Measurements from ENCODE around the gene SIX6. TPM values are rescaled to one million over a fixed set of nuclear protein-coding genes. Genes with fewer than 3 reads are reported as not detected.

Gene SIX6
- total RNA-seq, 1 donor from 2014 or later: not detected

DNA sequence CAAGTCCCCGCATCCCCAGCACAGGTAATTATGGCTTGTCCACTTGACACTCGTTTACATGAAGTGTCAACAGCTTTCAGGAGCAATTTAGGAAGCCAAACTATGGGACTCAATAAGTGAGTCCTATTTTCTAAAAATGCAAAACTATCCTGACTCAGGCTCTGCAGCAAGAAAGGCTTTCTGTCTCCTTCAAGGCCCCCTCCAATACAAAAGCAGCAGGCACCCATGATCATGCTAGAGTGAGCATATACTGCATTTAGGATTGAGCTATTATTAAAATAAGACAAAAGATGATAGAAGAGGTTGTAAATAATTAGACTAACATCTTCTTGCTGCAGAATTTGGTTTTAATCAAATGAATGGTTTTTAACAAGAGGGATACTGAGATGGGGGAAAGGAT, 3.2 kb downstream of the SIX6 start:
- Histone ChIP-seq H3K9me3 (ENCODE audit: control insufficient read depth in 3 of 3, low read length in 3 of 3) (peaks cover 0 to 3% (median 0%) of the 10 kb centered on the region in 3 donors), H3K27me3 (ENCODE audit: control insufficient read depth in 3 of 3, insufficient read depth in 3 of 3, low read length in 3 of 3) (peaks cover 40 to 52% (median 43%) of the 10 kb centered on the region in 3 donors), H3K36me3 (ENCODE audit: control insufficient read depth in 3 of 3, insufficient read depth in 3 of 3, low read length in 3 of 3) (no peaks in the 10 kb centered on the region), H3K9ac (ENCODE audit: low read depth in 1 of 3, low read length in 3 of 3) (no peak overlapping the region), H3K4me1 (ENCODE audit: control insufficient read depth in 3 of 3, insufficient read depth in 3 of 3, low read length in 3 of 3) (peaks cover 2 to 11% (median 11%) of the 10 kb centered on the region in 3 donors), H3K4me3 (ENCODE audit: low read length in 3 of 3) (no peak overlapping the region), H3K27ac (ENCODE audit: low read depth, low read length) (no peak overlapping the region)

GRCh38 chr14:60512973-60513571, 4.1 kb downstream of the SIX6 start:
- no peak overlapping the region for H3K27ac ChIP-seq (ENCODE audit: low read depth, low read length)
- peaks cover 0 to 3% (median 0%) of the 10 kb centered on the region in 3 donors for H3K9me3 ChIP-seq (ENCODE audit: control insufficient read depth in 3 of 3, low read length in 3 of 3)
- peaks cover 2 to 11% (median 11%) of the 10 kb centered on the region in 3 donors for H3K4me1 ChIP-seq (ENCODE audit: control insufficient read depth in 3 of 3, insufficient read depth in 3 of 3, low read length in 3 of 3)
- H3K4me3 ChIP-seq (ENCODE audit: low read length in 3 of 3): no peak overlapping the region
- H3K9ac ChIP-seq (ENCODE audit: low read depth in 1 of 3, low read length in 3 of 3): no peak overlapping the region
- no peaks in the 10 kb centered on the region for H3K36me3 ChIP-seq (ENCODE audit: control insufficient read depth in 3 of 3, insufficient read depth in 3 of 3, low read length in 3 of 3)
- peaks cover 35 to 47% (median 37%) of the 10 kb centered on the region in 3 donors for H3K27me3 ChIP-seq (ENCODE audit: control insufficient read depth in 3 of 3, insufficient read depth in 3 of 3, low read length in 3 of 3)

GRCh38 chr14:60514378-60514740, 5.4 kb downstream of the SIX6 start:
- peaks cover 0 to 10% (median 6%) of the 10 kb centered on the region in 3 donors for H3K4me1 ChIP-seq (ENCODE audit: control insufficient read depth in 3 of 3, insufficient read depth in 3 of 3, low read length in 3 of 3)
- peak overlapping the region; percentile 44 for H3K27ac ChIP-seq (ENCODE audit: low read depth, low read length)
- H3K27me3 ChIP-seq (ENCODE audit: control insufficient read depth in 3 of 3, insufficient read depth in 3 of 3, low read length in 3 of 3): peaks cover 26 to 35% (median 28%) of the 10 kb centered on the region in 3 donors
- H3K9me3 ChIP-seq (ENCODE audit: control insufficient read depth in 3 of 3, low read length in 3 of 3): peaks cover 0 to 3% (median 0%) of the 10 kb centered on the region in 3 donors
- no peaks in the 10 kb centered on the region for H3K36me3 ChIP-seq (ENCODE audit: control insufficient read depth in 3 of 3, insufficient read depth in 3 of 3, low read length in 3 of 3)
- H3K4me3 ChIP-seq (ENCODE audit: low read length in 3 of 3): peak overlapping the region; percentile 59 to 67 (median 66)
- peak overlapping the region; percentile 53 to 73 (median 54) for H3K9ac ChIP-seq (ENCODE audit: low read depth in 1 of 3, low read length in 3 of 3)

DNA sequence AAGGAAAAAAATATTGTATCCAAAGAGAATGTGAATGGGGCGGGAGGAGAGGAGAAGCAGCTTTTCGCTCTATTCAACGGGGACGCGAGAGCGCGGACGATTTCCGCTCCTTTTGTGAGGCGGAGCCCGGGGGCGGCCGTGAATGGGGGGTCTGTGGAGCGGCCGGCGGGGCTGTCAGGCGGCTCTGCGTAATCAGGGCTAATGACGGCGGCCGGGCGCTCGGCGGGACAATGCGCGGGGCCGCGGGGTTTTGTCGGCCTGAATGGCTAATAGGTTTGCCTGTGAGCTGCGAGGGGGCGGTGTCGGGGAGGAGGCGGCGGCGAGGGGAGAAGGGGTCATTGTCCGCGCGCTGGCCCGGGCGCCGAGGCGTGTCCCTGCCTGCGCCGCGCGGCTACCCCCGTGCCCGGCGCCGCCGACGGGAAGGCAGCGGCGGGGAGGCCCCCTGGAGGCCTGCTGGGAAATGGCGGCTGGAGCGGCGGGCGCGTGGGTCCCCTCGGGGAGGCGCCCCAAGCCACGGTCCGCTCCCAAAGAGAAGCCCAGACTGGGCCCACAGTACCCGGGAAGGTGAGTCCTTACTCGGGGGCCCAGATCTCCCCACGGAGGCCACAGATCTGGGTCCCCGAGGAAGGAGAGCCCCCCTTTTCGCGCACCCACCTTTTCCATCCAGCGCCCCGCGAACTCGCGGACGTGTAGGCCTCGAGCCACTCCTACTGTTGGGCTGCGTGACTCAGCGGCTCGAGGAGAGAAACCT, 6.0 kb downstream of the SIX6 start:
- Histone ChIP-seq H3K27me3 (ENCODE audit: control insufficient read depth in 3 of 3, insufficient read depth in 3 of 3, low read length in 3 of 3) (peaks cover 21 to 30% (median 23%) of the 10 kb centered on the region in 3 donors), H3K27ac (ENCODE audit: low read depth, low read length) (peak overlapping the region; percentile 44), H3K4me1 (ENCODE audit: control insufficient read depth in 3 of 3, insufficient read depth in 3 of 3, low read length in 3 of 3) (peaks cover 0 to 5% (median under 1%) of the 10 kb centered on the region in 3 donors), H3K9me3 (ENCODE audit: control insufficient read depth in 3 of 3, low read length in 3 of 3) (peaks cover 0 to 3% (median 0%) of the 10 kb centered on the region in 3 donors), H3K36me3 (ENCODE audit: control insufficient read depth in 3 of 3, insufficient read depth in 3 of 3, low read length in 3 of 3) (no peaks in the 10 kb centered on the region), H3K9ac (ENCODE audit: low read depth in 1 of 3, low read length in 3 of 3) (peak overlapping the region; percentile 53 to 73 (median 54)), H3K4me3 (ENCODE audit: low read length in 3 of 3) (peak overlapping the region; percentile 59 to 67 (median 66))

GRCh38 chr14:60515511-60516289, 6.8 kb downstream of the SIX6 start:
- Histone ChIP-seq H3K27ac (ENCODE audit: low read depth, low read length) (no peak overlapping the region), H3K9ac (ENCODE audit: low read depth in 1 of 3, low read length in 3 of 3) (peak overlapping the region in 1 of 3 donors; percentile 73), H3K4me1 (ENCODE audit: control insufficient read depth in 3 of 3, insufficient read depth in 3 of 3, low read length in 3 of 3) (peaks cover 0 to 2% (median 0%) of the 10 kb centered on the region in 3 donors), H3K9me3 (ENCODE audit: control insufficient read depth in 3 of 3, low read length in 3 of 3) (peaks cover 0 to 3% (median 0%) of the 10 kb centered on the region in 3 donors), H3K36me3 (ENCODE audit: control insufficient read depth in 3 of 3, insufficient read depth in 3 of 3, low read length in 3 of 3) (no peaks in the 10 kb centered on the region), H3K4me3 (ENCODE audit: low read length in 3 of 3) (peak overlapping the region in 2 of 3 donors; percentile 4 to 66), H3K27me3 (ENCODE audit: control insufficient read depth in 3 of 3, insufficient read depth in 3 of 3, low read length in 3 of 3) (peaks cover 18 to 23% (median 18%) of the 10 kb centered on the region in 3 donors)

DNA sequence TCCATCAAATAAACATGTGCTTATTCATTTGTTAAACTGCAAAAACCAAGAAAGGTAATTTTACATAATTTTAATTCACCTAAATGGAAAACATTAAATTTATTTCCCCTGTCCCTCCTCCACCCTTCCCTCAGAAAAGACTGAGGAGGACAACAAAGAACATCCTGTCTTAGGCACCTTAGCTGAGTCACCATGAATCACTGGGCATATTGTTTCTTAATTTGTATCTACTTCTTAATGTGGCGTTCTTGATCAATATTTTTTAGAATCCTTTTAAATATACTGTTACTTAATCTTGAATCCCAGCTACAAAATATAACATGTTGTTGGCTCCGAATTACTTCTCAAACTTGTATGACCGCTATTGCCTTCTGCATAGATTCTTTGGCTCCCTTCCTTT, 23.5 kb downstream of the SIX6 start:
- no peak overlapping the region for H3K4me3 ChIP-seq (ENCODE audit: low read length in 3 of 3)
- no peak overlapping the region for H3K9ac ChIP-seq (ENCODE audit: low read depth in 1 of 3, low read length in 3 of 3)
- H3K4me1 ChIP-seq (ENCODE audit: control insufficient read depth in 3 of 3, insufficient read depth in 3 of 3, low read length in 3 of 3): no peaks in the 10 kb centered on the region
- no peaks in the 10 kb centered on the region for H3K9me3 ChIP-seq (ENCODE audit: control insufficient read depth in 3 of 3, low read length in 3 of 3)
- no peaks in the 10 kb centered on the region for H3K36me3 ChIP-seq (ENCODE audit: control insufficient read depth in 3 of 3, insufficient read depth in 3 of 3, low read length in 3 of 3)
- H3K27ac ChIP-seq (ENCODE audit: low read depth, low read length): no peak overlapping the region
- H3K27me3 ChIP-seq (ENCODE audit: control insufficient read depth in 3 of 3, insufficient read depth in 3 of 3, low read length in 3 of 3): no peaks in the 10 kb centered on the region

DNA sequence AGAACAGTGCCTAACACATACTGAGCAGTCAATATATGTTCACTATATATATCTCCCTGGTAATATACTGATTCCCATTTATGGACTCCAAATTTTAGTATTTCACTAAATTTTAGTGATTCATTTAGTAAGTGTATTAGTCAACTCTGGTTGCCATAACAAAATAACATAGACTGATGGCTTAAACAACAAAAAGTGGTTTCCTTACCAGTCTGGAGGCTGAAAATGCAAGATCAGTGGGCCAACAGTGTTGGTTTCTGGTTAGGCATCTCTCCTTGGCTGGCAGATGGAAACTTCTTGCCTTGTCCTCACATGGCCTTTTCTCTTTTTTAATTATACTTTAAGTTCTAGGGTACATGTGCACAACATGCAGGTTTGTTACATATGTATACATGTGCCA, 28.7 kb downstream of the SIX6 start:
- Histone ChIP-seq H3K27me3 (ENCODE audit: control insufficient read depth in 3 of 3, insufficient read depth in 3 of 3, low read length in 3 of 3) (no peaks in the 10 kb centered on the region), H3K9me3 (ENCODE audit: control insufficient read depth in 3 of 3, low read length in 3 of 3) (peaks cover 0 to 2% (median 0%) of the 10 kb centered on the region in 3 donors), H3K4me3 (ENCODE audit: low read length in 3 of 3) (no peak overlapping the region), H3K4me1 (ENCODE audit: control insufficient read depth in 3 of 3, insufficient read depth in 3 of 3, low read length in 3 of 3) (no peaks in the 10 kb centered on the region), H3K9ac (ENCODE audit: low read depth in 1 of 3, low read length in 3 of 3) (no peak overlapping the region), H3K27ac (ENCODE audit: low read depth, low read length) (no peak overlapping the region), H3K36me3 (ENCODE audit: control insufficient read depth in 3 of 3, insufficient read depth in 3 of 3, low read length in 3 of 3) (no peaks in the 10 kb centered on the region)

- no peaks in the 10 kb centered on the region for H3K36me3 ChIP-seq (ENCODE audit: control insufficient read depth in 3 of 3, insufficient read depth in 3 of 3, low read length in 3 of 3)
- no peak overlapping the region for H3K4me3 ChIP-seq (ENCODE audit: low read length in 3 of 3)
- no peaks in the 10 kb centered on the region for H3K4me1 ChIP-seq (ENCODE audit: control insufficient read depth in 3 of 3, insufficient read depth in 3 of 3, low read length in 3 of 3)
- no peak overlapping the region for H3K27ac ChIP-seq (ENCODE audit: low read depth, low read length)
- no peaks in the 10 kb centered on the region for H3K9me3 ChIP-seq (ENCODE audit: control insufficient read depth in 3 of 3, low read length in 3 of 3)
- H3K9ac ChIP-seq (ENCODE audit: low read depth in 1 of 3, low read length in 3 of 3): no peak overlapping the region
- H3K27me3 ChIP-seq (ENCODE audit: control insufficient read depth in 3 of 3, insufficient read depth in 3 of 3, low read length in 3 of 3): no peaks in the 10 kb centered on the region
Observed at GRCh38 chr14:60544659-60545058, 35.7 kb downstream of the SIX6 start.

DNA sequence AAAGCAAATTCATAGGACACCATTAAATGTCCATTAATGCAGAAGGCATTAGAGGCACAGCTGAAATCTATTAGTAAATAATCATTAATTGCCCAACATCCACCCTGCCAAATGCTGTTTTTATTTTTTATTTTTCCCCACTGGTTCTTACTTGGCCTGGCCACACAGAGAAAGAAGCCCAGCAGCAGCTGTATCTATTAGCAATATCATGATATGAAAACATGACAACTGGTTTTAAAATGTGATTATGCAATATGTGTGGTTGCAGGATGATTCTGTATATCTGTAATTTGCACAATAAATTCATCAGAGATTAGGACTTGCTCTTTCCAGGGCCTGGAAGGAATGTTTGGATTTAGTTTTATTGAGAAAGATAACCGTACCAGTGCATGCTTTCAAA, 44.9 kb downstream of the SIX6 start:
- Histone ChIP-seq H3K27me3 (ENCODE audit: control insufficient read depth in 3 of 3, insufficient read depth in 3 of 3, low read length in 3 of 3) (no peaks in the 10 kb centered on the region), H3K9me3 (ENCODE audit: control insufficient read depth in 3 of 3, low read length in 3 of 3) (no peaks in the 10 kb centered on the region), H3K4me1 (ENCODE audit: control insufficient read depth in 3 of 3, insufficient read depth in 3 of 3, low read length in 3 of 3) (no peaks in the 10 kb centered on the region), H3K4me3 (ENCODE audit: low read length in 3 of 3) (no peak overlapping the region), H3K27ac (ENCODE audit: low read depth, low read length) (no peak overlapping the region), H3K9ac (ENCODE audit: low read depth in 1 of 3, low read length in 3 of 3) (no peak overlapping the region), H3K36me3 (ENCODE audit: control insufficient read depth in 3 of 3, insufficient read depth in 3 of 3, low read length in 3 of 3) (peaks cover 0 to 8% (median 5%) of the 10 kb centered on the region in 3 donors)

All from skeletal muscle tissue (tissue), 4 donors.